Stimulated activated naive CD8-positive, alpha-beta T cell treated with anti-CD3 and anti-CD28 coated beads, Interleukin-15, amount 100 ng/mL, for 72 hours (primary cell): ENCODE measurements around the gene NFE2L3.
"Not testable (repeated sequence)": the region's sequence is repeated elsewhere in the genome, so short reads cannot be mapped to it uniquely, and the experiment has no call there.

ENCODE experiments used
- ATAC-seq: fragments of 150-1000 bp; cut with Tn5 transposase; 2 replicates; pipeline ENCODE4 v1.10.0; 2021; ENCODE audit warnings: mild to moderate bottlenecking, moderate library complexity
- DNase-seq, 2 donors: peaks; one replicate each; pipeline ENCODE4 v3.0.0; 2021 to 2022
- H3K27ac Mint-ChIP-seq, 2 donors: one replicate each; pipeline ENCODE4 v1.8.0; 2022; ENCODE audit warnings: mild to moderate bottlenecking in 2 of 2, mixed read lengths in 2 of 2, moderate library complexity in 2 of 2
- H3K27me3 Mint-ChIP-seq: one replicate; pipeline ENCODE4 v1.8.0; 2022; ENCODE audit warnings: mixed read lengths
- H3K4me1 Mint-ChIP-seq: one replicate; pipeline ENCODE4 v1.8.0; 2022; ENCODE audit warnings: mild to moderate bottlenecking, mixed read lengths
- H3K4me3 Mint-ChIP-seq, 2 donors: one replicate each; pipeline ENCODE4 v1.8.0; 2022; ENCODE audit warnings: mild to moderate bottlenecking in 2 of 2, mixed read lengths in 2 of 2, moderate library complexity in 1 of 2
- H3K9me3 Mint-ChIP-seq, 2 donors: one replicate each; pipeline ENCODE4 v1.8.0; 2022; ENCODE audit warnings: mixed read lengths in 2 of 2

Gene NFE2L3

GRCh38 chr7:26172048-26172447, 20.1 kb downstream of the NFE2L3 start:
- H3K4me3 Mint-ChIP-seq = no peak overlapping the region
- ATAC-seq (no peak), DNase-seq (no peak)
- peaks cover 18% of the 10 kb centered on the region for H3K4me1 Mint-ChIP-seq
- no peaks in the 10 kb centered on the region for H3K9me3 Mint-ChIP-seq
- no peaks in the 10 kb centered on the region for H3K27me3 Mint-ChIP-seq
- no peak overlapping the region for H3K27ac Mint-ChIP-seq

GRCh38 chr7:26175903-26176302, 23.9 kb downstream of the NFE2L3 start:
- not testable (repeated sequence) for DNase-seq, H3K9me3 Mint-ChIP-seq, H3K4me3 Mint-ChIP-seq, ATAC-seq, H3K27me3 Mint-ChIP-seq
- H3K27ac Mint-ChIP-seq = peak overlapping the region in 1 of 2 donors; percentile 9
- peaks cover 43% of the 10 kb centered on the region for H3K4me1 Mint-ChIP-seq

- ATAC-seq = not testable (repeated sequence)
Measured at GRCh38 chr7:26176696-26177095, 24.7 kb downstream of the NFE2L3 start.

GRCh38 chr7:26177269-26177668, 25.3 kb downstream of the NFE2L3 start:
- ATAC-seq, H3K27me3 Mint-ChIP-seq, H3K4me3 Mint-ChIP-seq, DNase-seq, H3K9me3 Mint-ChIP-seq: not testable (repeated sequence)
- peak overlapping the region in 1 of 2 donors; percentile 93 for H3K27ac Mint-ChIP-seq
- peaks cover 57% of the 10 kb centered on the region for H3K4me1 Mint-ChIP-seq

More at GRCh38 chr7:26176696-26177095, 24.7 kb downstream of the NFE2L3 start:
- not testable (repeated sequence) for DNase-seq, H3K27me3 Mint-ChIP-seq, H3K27ac Mint-ChIP-seq, H3K9me3 Mint-ChIP-seq, H3K4me3 Mint-ChIP-seq
- peaks cover 51% of the 10 kb centered on the region for H3K4me1 Mint-ChIP-seq

- Mint-ChIP-seq H3K9me3 (no peaks in the 10 kb centered on the region), H3K27ac (peak overlapping the region in 1 of 2 donors; percentile 80), H3K4me1 (peaks cover 57% of the 10 kb centered on the region), H3K27me3 (no peaks in the 10 kb centered on the region), H3K4me3 (no peak overlapping the region)
- DNase-seq = no peak
- ATAC-seq = peak; percentile 27
Measured at GRCh38 chr7:26178272-26178960, 26.4 kb downstream of the NFE2L3 start.

- DNase-seq = no peak
- ATAC-seq = peak; percentile 1
- Mint-ChIP-seq H3K9me3 (no peaks in the 10 kb centered on the region), H3K27ac (peak overlapping the region in 1 of 2 donors; percentile 92), H3K4me3 (no peak overlapping the region), H3K27me3 (no peaks in the 10 kb centered on the region), H3K4me1 (peaks cover 59% of the 10 kb centered on the region)
Measured at GRCh38 chr7:26179422-26179821, 27.4 kb downstream of the NFE2L3 start.

- no peak for ATAC-seq
- no peak overlapping the region for H3K4me3 Mint-ChIP-seq
- no peak for DNase-seq
- no peaks in the 10 kb centered on the region for H3K9me3 Mint-ChIP-seq
- peaks cover 62% of the 10 kb centered on the region for H3K4me1 Mint-ChIP-seq
- H3K27ac Mint-ChIP-seq = peak overlapping the region in 1 of 2 donors; percentile 92
- no peaks in the 10 kb centered on the region for H3K27me3 Mint-ChIP-seq
Measured at GRCh38 chr7:26179826-26180497, 28.0 kb downstream of the NFE2L3 start.

- DNase-seq (no peak), ATAC-seq (no peak)
- Mint-ChIP-seq H3K27ac (peak overlapping the region in 1 of 2 donors; percentile 50), H3K4me3 (no peak overlapping the region), H3K4me1 (peaks cover 71% of the 10 kb centered on the region), H3K27me3 (no peaks in the 10 kb centered on the region), H3K9me3 (no peaks in the 10 kb centered on the region)
Measured at GRCh38 chr7:26180792-26181198, 28.8 kb downstream of the NFE2L3 start.

- peaks cover 79% of the 10 kb centered on the region for H3K4me1 Mint-ChIP-seq
- peak overlapping the region; percentile 24 to 29 for H3K27ac Mint-ChIP-seq
- no peak overlapping the region for H3K4me3 Mint-ChIP-seq
- DNase-seq = no peak
- ATAC-seq = no peak
- no peaks in the 10 kb centered on the region for H3K27me3 Mint-ChIP-seq
- no peaks in the 10 kb centered on the region for H3K9me3 Mint-ChIP-seq
Measured at GRCh38 chr7:26181474-26182227, 29.7 kb downstream of the NFE2L3 start.

- DNase-seq (no peak), ATAC-seq (no peak)
- Mint-ChIP-seq H3K9me3 (no peaks in the 10 kb centered on the region), H3K4me1 (peaks cover 83% of the 10 kb centered on the region), H3K27ac (peak overlapping the region in 1 of 2 donors; percentile 27), H3K27me3 (no peaks in the 10 kb centered on the region), H3K4me3 (no peak overlapping the region)
Measured at GRCh38 chr7:26182283-26182682, 30.3 kb downstream of the NFE2L3 start.

GRCh38 chr7:26182706-26183105, 30.7 kb downstream of the NFE2L3 start:
- DNase-seq (no peak), ATAC-seq (no peak)
- Mint-ChIP-seq H3K4me3 (no peak overlapping the region), H3K4me1 (peaks cover 83% of the 10 kb centered on the region), H3K9me3 (no peaks in the 10 kb centered on the region), H3K27ac (peak overlapping the region in 1 of 2 donors; percentile 85), H3K27me3 (no peaks in the 10 kb centered on the region)

GRCh38 chr7:26183545-26184280, 31.7 kb downstream of the NFE2L3 start:
- no peak overlapping the region for H3K4me3 Mint-ChIP-seq
- no peaks in the 10 kb centered on the region for H3K9me3 Mint-ChIP-seq
- peaks cover 86% of the 10 kb centered on the region for H3K4me1 Mint-ChIP-seq
- ATAC-seq = no peak
- H3K27ac Mint-ChIP-seq = peak overlapping the region; percentile 77 to 80
- no peak for DNase-seq
- H3K27me3 Mint-ChIP-seq = no peaks in the 10 kb centered on the region

GRCh38 chr7:26184281-26185101, 32.5 kb downstream of the NFE2L3 start:
- not testable (repeated sequence) for H3K27me3 Mint-ChIP-seq, DNase-seq, H3K4me3 Mint-ChIP-seq, H3K9me3 Mint-ChIP-seq
- Mint-ChIP-seq H3K27ac (peak overlapping the region; percentile 34 to 77), H3K4me1 (peaks cover 89% of the 10 kb centered on the region)
- ATAC-seq = peak; percentile 24

GRCh38 chr7:26185131-26185843, 33.3 kb downstream of the NFE2L3 start:
- no peak for DNase-seq
- ATAC-seq = peak; percentile 67
- peak overlapping the region; percentile 4 to 55 for H3K27ac Mint-ChIP-seq
- H3K9me3 Mint-ChIP-seq = no peaks in the 10 kb centered on the region
- peak overlapping the region in 1 of 2 donors; percentile 43 for H3K4me3 Mint-ChIP-seq
- no peaks in the 10 kb centered on the region for H3K27me3 Mint-ChIP-seq
- H3K4me1 Mint-ChIP-seq = peaks cover 87% of the 10 kb centered on the region
